ENCODE measurements around the gene LNX1. TPM values are rescaled to one million over a fixed set of nuclear protein-coding genes. Genes with fewer than 3 reads are reported as not detected.
A peak's percentile ranks its signal among the peaks of the same experiment; 100 is the strongest.

The LNX1 gene
- total and polyA plus RNA-seq, 2 of the 8 experiments (the other 6 are each of a cell fraction or from before 2014, with no cell fraction given): 2.7 to 3.8 TPM

GRCh38 chr4:53490965-53491622 lies 100.2 kb downstream of the LNX1 start (continued):
- TF ChIP-seq CHD7 (IDR thresholded peaks at IDR 0.05; ENCODE audit: insufficient replicate concordance, low read length): peak; percentile 60
- peak; percentile 2; the same call in 1 of the 2 replicates for TF ChIP-seq MAFK (IDR thresholded peaks at IDR 0.05; ENCODE audit: low read depth, low read length)
- no peak for TF ChIP-seq POLR2A (IDR thresholded peaks at IDR 0.05; ENCODE audit: control extremely low read depth in 1 of 2, low read depth in 2 of 2, low read length in 2 of 2)

Measured in H1 (cell line).